ENCODE results near the gene EIF2S2. TPM values are rescaled to one million over a fixed set of nuclear protein-coding genes. Genes with fewer than 3 reads are reported as not detected.

The EIF2S2 gene
- total and polyA plus RNA-seq, 12 donors: 22.2 to 67.7 (median 41.1) TPM

- TF ChIP-seq, protein P1, sequence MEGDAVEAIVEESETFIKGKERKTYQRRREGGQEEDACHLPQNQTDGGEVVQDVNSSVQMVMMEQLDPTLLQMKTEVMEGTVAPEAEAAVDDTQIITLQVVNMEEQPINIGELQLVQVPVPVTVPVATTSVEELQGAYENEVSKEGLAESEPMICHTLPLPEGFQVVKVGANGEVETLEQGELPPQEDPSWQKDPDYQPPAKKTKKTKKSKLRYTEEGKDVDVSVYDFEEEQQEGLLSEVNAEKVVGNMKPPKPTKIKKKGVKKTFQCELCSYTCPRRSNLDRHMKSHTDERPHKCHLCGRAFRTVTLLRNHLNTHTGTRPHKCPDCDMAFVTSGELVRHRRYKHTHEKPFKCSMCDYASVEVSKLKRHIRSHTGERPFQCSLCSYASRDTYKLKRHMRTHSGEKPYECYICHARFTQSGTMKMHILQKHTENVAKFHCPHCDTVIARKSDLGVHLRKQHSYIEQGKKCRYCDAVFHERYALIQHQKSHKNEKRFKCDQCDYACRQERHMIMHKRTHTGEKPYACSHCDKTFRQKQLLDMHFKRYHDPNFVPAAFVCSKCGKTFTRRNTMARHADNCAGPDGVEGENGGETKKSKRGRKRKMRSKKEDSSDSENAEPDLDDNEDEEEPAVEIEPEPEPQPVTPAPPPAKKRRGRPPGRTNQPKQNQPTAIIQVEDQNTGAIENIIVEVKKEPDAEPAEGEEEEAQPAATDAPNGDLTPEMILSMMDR (IDR thresholded peaks at IDR 0.05): no peak
- Histone ChIP-seq H3K9me3 (no peaks in the 10 kb centered on the region), H3K27me3 (no peaks in the 10 kb centered on the region), H3K27ac (no peak overlapping the region), H3K36me3 (peaks cover 0 to 78% (median 20%) of the 10 kb centered on the region in 9 donors), H3K4me3 (no peak overlapping the region), H3K4me1 (peaks cover 4 to 22% (median 11%) of the 10 kb centered on the region in 9 donors)
- WGBS, 2 donors: 84% methylated on average over 7 of the region's 7 CpGs
- ATAC-seq: no peak
- intact Hi-C loops (cut with DNase I): loop anchor here in 5 of 10 donors (5.0 to 10.0 kb wide), 6 partner anchors 51 to 279 kb away; no protein-coding TSS in a partner anchor
- no peak for DNase-seq
Measured at GRCh38 chr20:34074101-34074760, 37.8 kb downstream of the EIF2S2 start.

DNA sequence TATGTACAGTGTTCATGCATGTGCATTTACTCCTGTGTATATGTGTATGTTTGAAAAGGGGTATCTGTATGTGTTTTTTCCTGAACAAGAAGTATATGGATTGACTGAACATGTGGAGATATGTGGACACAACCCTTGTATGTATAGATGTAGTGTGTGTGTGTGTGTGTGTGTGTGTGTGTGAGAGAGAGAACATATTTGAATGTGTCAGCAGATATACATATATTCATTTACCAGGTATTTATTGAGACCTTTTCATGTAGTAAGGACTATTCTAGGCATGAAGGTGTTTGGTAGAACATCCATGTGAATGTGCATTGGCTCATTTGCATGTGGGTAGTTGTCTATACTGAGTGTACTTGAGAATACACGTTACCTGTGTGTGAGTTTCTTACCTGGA, 39.3 kb downstream of the EIF2S2 start:
- WGBS, 2 donors: 94 to 97% methylated on average over 1 of the region's 1 CpG
- DNase-seq (no peak), ATAC-seq (no peak)
- H3K27ac ChIP-seq: no peak overlapping the region
- no peaks in the 10 kb centered on the region for H3K9me3 ChIP-seq
- TF ChIP-seq, protein P1 (IDR thresholded peaks at IDR 0.05): no peak
- no peak overlapping the region for H3K4me3 ChIP-seq
- H3K4me1 ChIP-seq: peaks cover 7 to 28% (median 18%) of the 10 kb centered on the region in 9 donors
- H3K36me3 ChIP-seq: peaks cover 0 to 63% (median 14%) of the 10 kb centered on the region in 9 donors
- intact Hi-C loops (cut with DNase I): loop anchor here in 5 of 10 donors (5.0 to 10.0 kb wide), 6 partner anchors 52 to 278 kb away; no protein-coding TSS in a partner anchor
- H3K27me3 ChIP-seq: no peaks in the 10 kb centered on the region

GRCh38 chr20:34072076-34072475, 40.0 kb downstream of the EIF2S2 start:
- 94 to 96% methylated on average over 8 of the region's 8 CpGs for WGBS, 2 donors
- DNase-seq (no peak), ATAC-seq (no peak)
- Histone ChIP-seq H3K4me1 (peaks cover 7 to 28% (median 18%) of the 10 kb centered on the region in 9 donors), H3K36me3 (peaks cover 0 to 56% (median 7%) of the 10 kb centered on the region in 9 donors), H3K27ac (no peak overlapping the region), H3K27me3 (no peaks in the 10 kb centered on the region), H3K9me3 (no peaks in the 10 kb centered on the region), H3K4me3 (no peak overlapping the region)
- TF ChIP-seq, protein P1 (IDR thresholded peaks at IDR 0.05): no peak
- intact Hi-C loops (cut with DNase I): loop anchor here in 5 of 10 donors (5.0 to 10.0 kb wide), 6 partner anchors 53 to 277 kb away; no protein-coding TSS in a partner anchor

DNA sequence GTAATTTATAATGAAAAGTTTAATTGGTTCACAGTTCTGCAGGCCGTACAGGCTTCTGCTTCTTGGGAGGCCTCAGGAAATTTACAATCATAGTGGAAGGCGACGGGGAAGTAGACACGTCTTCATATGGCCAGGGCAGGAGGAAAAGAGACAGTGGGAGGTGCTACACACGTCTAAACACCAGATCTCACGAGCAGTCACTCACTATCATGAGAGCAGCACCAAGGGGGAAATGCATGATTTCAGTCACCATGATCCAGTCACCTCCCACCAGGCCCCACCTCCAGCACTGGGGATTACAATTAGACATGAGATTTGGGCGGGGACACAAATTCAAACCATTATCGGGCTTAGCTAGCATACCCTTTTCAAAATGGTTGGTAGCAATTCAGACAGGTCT, 41.2 kb downstream of the EIF2S2 start:
- intact Hi-C loops (cut with DNase I): loop anchor here in 6 of 10 donors (1.0 to 10.0 kb wide), 9 partner anchors 54 to 276 kb away; no protein-coding TSS in a partner anchor
- Histone ChIP-seq H3K4me3 (no peak overlapping the region), H3K9me3 (no peaks in the 10 kb centered on the region), H3K4me1 (peaks cover 7 to 40% (median 24%) of the 10 kb centered on the region in 9 donors), H3K36me3 (peaks cover 0 to 44% (median 1%) of the 10 kb centered on the region in 9 donors), H3K27me3 (no peaks in the 10 kb centered on the region), H3K27ac (no peak overlapping the region)
- TF ChIP-seq, protein P1 (IDR thresholded peaks at IDR 0.05): no peak
- ATAC-seq: no peak
- 79 to 83% methylated on average over 8 of the region's 8 CpGs for WGBS, 2 donors
- no peak for DNase-seq
